HUES6 (cell line): ENCODE data around the gene DEPDC5.
A peak's percentile ranks its signal among the peaks of the same experiment; 100 is the strongest.

Experiments used
- H3K27ac ChIP-seq: 2 replicates; pipeline ENCODE4 v1.7.0; 2013; ENCODE audit warnings: low read depth, mild to moderate bottlenecking, low read length, inconsistent platforms
- H3K27me3 ChIP-seq: 2 replicates; pipeline ENCODE4 v1.6.1; 2013; ENCODE audit warnings: low read length; ENCODE audit not compliant: control insufficient read depth, insufficient read depth
- H3K36me3 ChIP-seq: 2 replicates; pipeline ENCODE4 v1.6.1; 2013; ENCODE audit warnings: low read length; ENCODE audit not compliant: control insufficient read depth, insufficient read depth
- H3K4me1 ChIP-seq: 2 replicates; pipeline ENCODE4 v1.6.1; 2013; ENCODE audit warnings: low read length; ENCODE audit not compliant: control insufficient read depth, insufficient read depth
- H3K4me3 ChIP-seq: 2 replicates; pipeline ENCODE4 v1.5.1; 2013; ENCODE audit warnings: low read depth, low read length
- H3K9ac ChIP-seq: one replicate; pipeline ENCODE4 v1.6.1; 2013; ENCODE audit warnings: mild to moderate bottlenecking, low read length
- H3K9me3 ChIP-seq: 2 replicates; pipeline ENCODE4 v1.6.1; 2013; ENCODE audit warnings: low read depth, low read length; ENCODE audit not compliant: control insufficient read depth, insufficient read depth

Gene DEPDC5

DNA sequence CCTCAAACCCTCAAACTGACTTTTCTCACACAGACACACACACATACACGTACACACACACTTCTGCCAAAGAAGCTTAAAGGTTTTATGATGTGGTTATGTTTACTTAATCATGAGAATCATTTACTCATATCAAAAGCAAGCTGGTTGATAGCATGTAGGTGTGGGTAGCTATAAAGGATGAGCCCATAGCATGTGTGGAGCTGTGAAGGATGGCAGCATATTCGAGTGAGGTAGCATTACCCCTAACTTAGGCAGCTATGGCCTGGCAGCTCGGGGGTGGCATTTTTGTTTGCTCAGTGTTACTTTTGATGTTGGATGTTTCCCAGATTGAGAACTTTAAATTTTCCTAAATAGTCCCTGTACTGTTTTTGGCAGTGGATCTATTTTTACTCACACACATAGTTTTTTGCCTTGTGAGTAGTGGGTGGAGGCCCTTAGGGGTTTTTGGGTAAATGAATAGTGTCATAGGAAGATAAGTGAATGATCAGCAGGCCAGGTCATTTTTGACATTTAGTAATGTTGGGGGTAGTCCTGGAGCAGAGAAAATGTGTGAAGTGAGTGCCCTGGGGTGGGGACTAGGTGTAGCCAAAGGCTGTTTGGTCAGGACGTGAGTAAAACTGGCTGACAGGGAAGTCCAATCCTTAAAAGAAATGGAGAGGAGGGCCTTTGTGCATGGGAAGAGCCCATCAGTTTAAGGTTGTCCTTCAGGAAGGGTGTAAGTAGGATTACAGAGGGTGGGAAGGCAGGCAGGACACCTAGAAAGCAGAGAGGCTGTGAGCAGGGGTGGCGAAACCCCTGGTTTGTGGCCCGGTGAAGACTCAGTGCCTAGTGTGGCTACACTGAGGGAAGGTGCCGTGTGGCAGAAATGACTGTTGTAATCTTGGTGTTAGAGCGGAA lies 197.6 kb downstream of the DEPDC5 start:
- H3K36me3 ChIP-seq: peaks cover 61% of the 10 kb centered on the region
- H3K4me1 ChIP-seq: peaks cover 43% of the 10 kb centered on the region
- no peak overlapping the region for H3K4me3 ChIP-seq
- no peaks in the 10 kb centered on the region for H3K27me3 ChIP-seq
- H3K9ac ChIP-seq: no peak overlapping the region
- H3K27ac ChIP-seq: no peak overlapping the region
- no peaks in the 10 kb centered on the region for H3K9me3 ChIP-seq

DNA sequence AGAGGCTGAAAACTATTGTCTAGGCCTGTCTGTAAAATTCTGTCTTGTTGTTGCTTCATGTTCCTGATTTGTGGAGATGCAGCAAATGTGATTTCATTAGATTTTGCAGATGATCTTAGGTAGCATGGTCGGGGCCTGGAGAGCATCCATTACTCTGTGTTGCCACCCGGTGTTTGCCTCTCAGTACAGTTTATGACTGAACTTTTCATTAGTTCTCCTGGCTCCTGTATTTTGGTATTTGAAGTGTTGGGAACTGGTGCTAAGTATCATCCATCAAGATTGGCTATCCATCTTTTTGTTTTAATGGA lies 198.2 kb downstream of the DEPDC5 start:
- H3K4me1 ChIP-seq: peaks cover 37% of the 10 kb centered on the region
- no peak overlapping the region for H3K4me3 ChIP-seq
- H3K9ac ChIP-seq: no peak overlapping the region
- peaks cover 62% of the 10 kb centered on the region for H3K36me3 ChIP-seq
- H3K27me3 ChIP-seq: no peaks in the 10 kb centered on the region
- no peaks in the 10 kb centered on the region for H3K9me3 ChIP-seq
- no peak overlapping the region for H3K27ac ChIP-seq

- peaks cover 62% of the 10 kb centered on the region for H3K36me3 ChIP-seq
- no peak overlapping the region for H3K27ac ChIP-seq
- no peak overlapping the region for H3K9ac ChIP-seq
Observed at GRCh38 chr22:31952472-31952871, 198.7 kb downstream of the DEPDC5 start.

DNA sequence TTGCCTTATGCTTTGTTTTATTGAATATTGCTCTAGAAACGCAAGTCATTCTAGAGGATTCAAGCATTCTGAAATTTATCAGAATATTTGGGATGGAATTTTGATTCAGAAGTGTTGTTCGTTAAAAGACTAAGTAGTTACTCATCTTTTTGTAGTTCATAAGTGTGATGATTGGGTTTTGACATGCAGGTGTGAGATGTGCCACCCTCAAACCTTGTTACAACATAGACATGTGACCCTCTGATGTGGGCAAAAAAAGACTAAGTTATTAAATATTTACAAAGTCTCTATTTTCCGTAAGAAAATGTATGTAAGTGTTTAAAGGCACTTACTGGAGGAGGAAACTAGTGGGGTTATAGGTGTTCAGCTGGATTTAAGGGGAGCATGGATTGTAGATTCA lies 199.4 kb downstream of the DEPDC5 start:
- no peaks in the 10 kb centered on the region for H3K9me3 ChIP-seq
- 0 out of 2 replicates have a peak overlapping the region, but pooled peaks have one; percentile 28 for H3K27ac ChIP-seq
- H3K4me3 ChIP-seq: no peak overlapping the region
- H3K9ac ChIP-seq: no peak overlapping the region
- H3K4me1 ChIP-seq: peaks cover 38% of the 10 kb centered on the region
- H3K36me3 ChIP-seq: peaks cover 60% of the 10 kb centered on the region
- H3K27me3 ChIP-seq: no peaks in the 10 kb centered on the region

More at GRCh38 chr22:31952472-31952871, 198.7 kb downstream of the DEPDC5 start:
- H3K27me3 ChIP-seq: no peaks in the 10 kb centered on the region
- H3K4me1 ChIP-seq: peaks cover 35% of the 10 kb centered on the region
- H3K9me3 ChIP-seq: no peaks in the 10 kb centered on the region
- H3K4me3 ChIP-seq: no peak overlapping the region

GRCh38 chr22:31954535-31955523 lies 201.0 kb downstream of the DEPDC5 start:
- peaks cover 46% of the 10 kb centered on the region for H3K36me3 ChIP-seq
- H3K9ac ChIP-seq: no peak overlapping the region
- no peaks in the 10 kb centered on the region for H3K27me3 ChIP-seq
- peaks cover 41% of the 10 kb centered on the region for H3K4me1 ChIP-seq
- no peak overlapping the region for H3K4me3 ChIP-seq
- H3K27ac ChIP-seq: no peak overlapping the region
- H3K9me3 ChIP-seq: no peaks in the 10 kb centered on the region

- Histone ChIP-seq H3K9me3 (no peaks in the 10 kb centered on the region), H3K27me3 (no peaks in the 10 kb centered on the region), H3K27ac (no peak overlapping the region), H3K4me3 (no peak overlapping the region), H3K9ac (no peak overlapping the region), H3K36me3 (peaks cover 33% of the 10 kb centered on the region), H3K4me1 (peaks cover 36% of the 10 kb centered on the region)
Observed at GRCh38 chr22:31956360-31956759, 202.5 kb downstream of the DEPDC5 start.
